Testis (tissue), 3 donors: Measurements from ENCODE around the gene NAXE. TPM values are rescaled to one million over a fixed set of nuclear protein-coding genes. Genes with fewer than 3 reads are reported as not detected.

ENCODE experiments used
- DNase-seq: peaks from one replicate; pipeline ENCODE4 v3.0.0-alpha.2; 2019
- H3K27ac ChIP-seq, 2 donors: fragments of 200-600 bp; sonication (generic); one replicate each; pipeline ENCODE4 v1.5.1; 2019
- H3K27me3 ChIP-seq: fragments of 200-600 bp; sonication (generic); one replicate; pipeline ENCODE4 v1.5.1; 2019
- H3K36me3 ChIP-seq: fragments of 200-600 bp; sonication (generic); one replicate; pipeline ENCODE4 v1.5.1; 2017; ENCODE audit warnings: low read depth; ENCODE audit errors: missing control alignments
- H3K4me1 ChIP-seq: fragments of 200-600 bp; sonication (generic); one replicate; pipeline ENCODE4 v1.5.1; 2019
- H3K4me3 ChIP-seq, 2 donors: fragments of 200-600 bp; sonication (generic); one replicate each; pipeline ENCODE4 v1.5.1; 2017 to 2019
- H3K9me3 ChIP-seq: fragments of 200-600 bp; sonication (generic); one replicate; pipeline ENCODE4 v1.5.1; 2017
- CTCF ChIP-seq, 3 experiments: fragments of 450-650 bp in 2 of 3; fragments of 200-600 bp in 1 of 3; sonication (generic) in 1 of 3; IDR thresholded peaks; one replicate each; pipeline ENCODE4 v1.5.1; 2016 to 2019; ENCODE audit warnings: antibody characterized with exemption in 3 of 3, mild to moderate bottlenecking in 2 of 3, moderate library complexity in 1 of 3
- POLR2A ChIP-seq: fragments of 450-650 bp; IDR thresholded peaks from one replicate; pipeline ENCODE4 v1.6.1; 2017; ENCODE audit warnings: antibody characterized with exemption, mild to moderate bottlenecking, moderate library complexity
- WGBS, 2 donors: methylation state at CpG; one replicate each; pipeline ENCODE4 v1.1.5; 2018; 5-methylcytosine and 5-hydroxymethylcytosine counted together
- intact Hi-C: fragments of 100-400 bp; cut with DNase I; formaldehyde crosslinking; loops from one replicate; pipeline ENCODE4 v1.15.1; 2023; ENCODE audit warnings: low total_unique reads
- polyA plus RNA-seq: library from polyadenylated mRNA; stranded (reverse); fragments of 350-450 nt; fragmentation: Illumina TruSeq; extraction: RNeasy Lipid Tissue Mini Kit (QIAGEN cat#74804); gene quantifications from one replicate; pipeline ENCODE4 v1.2.3, GENCODE V29; 2014; ENCODE audit warnings: low read depth, low replicate concordance; ENCODE audit not compliant: insufficient read depth
- total RNA-seq, 2 donors: library from RNA; depleted of rRNA; stranded (reverse); fragments of >200 nt; gene quantifications; one replicate each; pipeline ENCODE4 v1.2.3, GENCODE V29; 2016

The NAXE gene
- total and polyA plus RNA-seq, 3 donors from 2014 or later, result 110 to 200 (median 142) TPM

GRCh38 chr1:156571919-156572662 is 19.5 kb upstream of the NAXE start, which contains the start of gene IQGAP3:
TSS of gene IQGAP3 (minus strand) at chr1:156572565. CDS start at chr1:156572529, 36 bp downstream.
- no peak for TF ChIP-seq POLR2A
- no peak for TF ChIP-seq CTCF (IDR thresholded peaks at IDR 0.05)
- Histone ChIP-seq H3K27me3 (no peaks in the 10 kb centered on the region), H3K9me3 (no peaks in the 10 kb centered on the region), H3K27ac (no peak within 1 kb of the TSS), H3K4me3 (peak within 1 kb of the TSS; percentile 31 to 47), H3K36me3 (no peaks in the 10 kb centered on the region), H3K4me1 (peaks cover 12% of the 10 kb centered on the region)
- peak; percentile 92 for DNase-seq
- intact Hi-C loops, result no loop called here
- WGBS, 2 donors, result 2 to 3% methylated on average over 26 to 38 of the region's 38 CpGs

- H3K4me1 ChIP-seq, result peaks cover 12% of the 10 kb centered on the region
- peak overlapping the region; percentile 31 to 47 for H3K4me3 ChIP-seq
- no peaks in the 10 kb centered on the region for H3K9me3 ChIP-seq
- TF ChIP-seq CTCF (IDR thresholded peaks at IDR 0.05) (no peak), POLR2A (no peak)
- 23 to 24% methylated on average over 10 of the region's 10 CpGs for WGBS, 2 donors
- H3K36me3 ChIP-seq, result no peaks in the 10 kb centered on the region
- no peak overlapping the region for H3K27ac ChIP-seq
- DNase-seq, result no peak
- no peaks in the 10 kb centered on the region for H3K27me3 ChIP-seq
- intact Hi-C loops, result no loop called here
These were observed 18.9 kb upstream of the NAXE start for GRCh38 chr1:156572663-156573018.

- intact Hi-C loops, result no loop called here
- DNase-seq, result no peak
These were observed 17.4 kb upstream of the NAXE start for GRCh38 chr1:156574039-156574633.

GRCh38 chr1:156577550-156577949 is 14.0 kb upstream of the NAXE start:
- TF ChIP-seq CTCF (IDR thresholded peaks at IDR 0.05) (no peak), POLR2A (no peak)
- Histone ChIP-seq H3K27ac (no peak overlapping the region), H3K9me3 (no peaks in the 10 kb centered on the region), H3K36me3 (no peaks in the 10 kb centered on the region), H3K4me3 (no peak overlapping the region), H3K4me1 (peaks cover 4% of the 10 kb centered on the region), H3K27me3 (no peaks in the 10 kb centered on the region)
- DNase-seq, result no peak
- WGBS, 2 donors, result 90% methylated on average over 3 of the region's 3 CpGs
- intact Hi-C loops, result no loop called here

More at GRCh38 chr1:156574039-156574633, 17.4 kb upstream of the NAXE start:
- no peaks in the 10 kb centered on the region for H3K27me3 ChIP-seq
- no peak overlapping the region for H3K27ac ChIP-seq
- no peak overlapping the region for H3K4me3 ChIP-seq
- no peaks in the 10 kb centered on the region for H3K9me3 ChIP-seq
- H3K36me3 ChIP-seq, result no peaks in the 10 kb centered on the region
- peaks cover 12% of the 10 kb centered on the region for H3K4me1 ChIP-seq
- WGBS, 2 donors, result 36 to 59% methylated on average over 2 of the region's 2 CpGs
- TF ChIP-seq CTCF (IDR thresholded peaks at IDR 0.05) (no peak), POLR2A (no peak)
